Measurements from ENCODE around the gene CATSPERZ.
A peak's percentile ranks its signal among the peaks of the same experiment; 100 is the strongest.

Gene CATSPERZ

GRCh38 chr11:64275031-64275800, 24.9 kb upstream of the CATSPERZ start:
- H3K27ac Mint-ChIP-seq: peak overlapping the region; percentile 22
- no peaks in the 10 kb centered on the region for H3K9me3 Mint-ChIP-seq
- no peak for TF ChIP-seq CTCF (IDR thresholded peaks at IDR 0.05)
- no peaks in the 10 kb centered on the region for H3K27me3 Mint-ChIP-seq (ENCODE audit: low read depth, poor library complexity)
- DNase-seq: no peak
- H3K4me1 Mint-ChIP-seq: peaks cover 16% of the 10 kb centered on the region
- H3K4me3 Mint-ChIP-seq: no peak overlapping the region
- no peaks in the 10 kb centered on the region for H3K36me3 Mint-ChIP-seq (ENCODE audit: low read depth)

- peaks cover 14% of the 10 kb centered on the region for H3K4me1 Mint-ChIP-seq
- H3K9me3 Mint-ChIP-seq: no peaks in the 10 kb centered on the region
- no peaks in the 10 kb centered on the region for H3K36me3 Mint-ChIP-seq (ENCODE audit: low read depth)
- no peak for TF ChIP-seq CTCF (IDR thresholded peaks at IDR 0.05)
- DNase-seq: no peak
- no peaks in the 10 kb centered on the region for H3K27me3 Mint-ChIP-seq (ENCODE audit: low read depth, poor library complexity)
- H3K4me3 Mint-ChIP-seq: no peak overlapping the region
- H3K27ac Mint-ChIP-seq: no peak overlapping the region
Observed at GRCh38 chr11:64275841-64276240, 24.3 kb upstream of the CATSPERZ start.

- TF ChIP-seq CTCF (IDR thresholded peaks at IDR 0.05): no peak
- H3K9me3 Mint-ChIP-seq: no peaks in the 10 kb centered on the region
- H3K27me3 Mint-ChIP-seq (ENCODE audit: low read depth, poor library complexity): no peaks in the 10 kb centered on the region
- H3K36me3 Mint-ChIP-seq (ENCODE audit: low read depth): peaks cover 10% of the 10 kb centered on the region
- H3K4me1 Mint-ChIP-seq: peaks cover 12% of the 10 kb centered on the region
- no peak overlapping the region for H3K4me3 Mint-ChIP-seq
- no peak for DNase-seq
- H3K27ac Mint-ChIP-seq: no peak overlapping the region
Observed at GRCh38 chr11:64276653-64277431, 23.3 kb upstream of the CATSPERZ start.

- Mint-ChIP-seq H3K4me3 (no peak overlapping the region), H3K9me3 (no peaks in the 10 kb centered on the region), H3K4me1 (peaks cover 8% of the 10 kb centered on the region), H3K27me3 (ENCODE audit: low read depth, poor library complexity) (no peaks in the 10 kb centered on the region), H3K27ac (peak overlapping the region; percentile 19), H3K36me3 (ENCODE audit: low read depth) (peaks cover 14% of the 10 kb centered on the region)
- no peak for TF ChIP-seq CTCF (IDR thresholded peaks at IDR 0.05)
- no peak for DNase-seq
Observed at GRCh38 chr11:64278576-64279190, 21.5 kb upstream of the CATSPERZ start.

GRCh38 chr11:64281957-64282770, 18.0 kb upstream of the CATSPERZ start:
- no peak for TF ChIP-seq CTCF (IDR thresholded peaks at IDR 0.05)
- H3K27ac Mint-ChIP-seq: no peak overlapping the region
- H3K36me3 Mint-ChIP-seq (ENCODE audit: low read depth): peaks cover 14% of the 10 kb centered on the region
- H3K9me3 Mint-ChIP-seq: no peaks in the 10 kb centered on the region
- peaks cover 14% of the 10 kb centered on the region for H3K4me1 Mint-ChIP-seq
- no peak overlapping the region for H3K4me3 Mint-ChIP-seq
- no peak for DNase-seq
- peaks cover 3% of the 10 kb centered on the region for H3K27me3 Mint-ChIP-seq (ENCODE audit: low read depth, poor library complexity)

Measured in nephron progenitor cell (in vitro differentiated cells).